Testis (tissue), 2 donors: ENCODE measurements around the gene FLT1.

ENCODE experiments used
- CTCF ChIP-seq, 3 experiments: fragments of 450-650 bp in 2 of 3; fragments of 200-600 bp in 1 of 3; sonication (generic) in 1 of 3; IDR thresholded peaks; one replicate each; pipeline ENCODE4 v1.5.1; 2016 to 2019; ENCODE audit warnings: antibody characterized with exemption in 3 of 3, mild to moderate bottlenecking in 2 of 3, moderate library complexity in 1 of 3
- POLR2A ChIP-seq: fragments of 450-650 bp; IDR thresholded peaks from one replicate; pipeline ENCODE4 v1.6.1; 2017; ENCODE audit warnings: antibody characterized with exemption, mild to moderate bottlenecking, moderate library complexity

GRCh38 chr13:28271056-28271840 is 223.7 kb downstream of the FLT1 start:
- TF ChIP-seq POLR2A, result no peak
- TF ChIP-seq CTCF (IDR thresholded peaks at IDR 0.05), result no peak
